HAP-1 (cell line): ENCODE measurements around the gene FHL3.

Source experiments
- DNase-seq, 2 experiments: peaks; one replicate each; pipeline ENCODE4 v3.0.0-alpha.2; 2016 to 2020; ENCODE audit warnings: low spot score in 2 of 2
- H3K27me3 ChIP-seq: fragments of 250-450 bp; sonication (Bioruptor Pico); 2 replicates; pipeline ENCODE4 v1.5.1; 2020; ENCODE audit warnings: low read depth, mild to moderate bottlenecking, moderate library complexity
- H3K36me3 ChIP-seq: fragments of 250-450 bp; sonication (Bioruptor Pico); replicated peaks from 2 replicates; pipeline ENCODE4 v1.5.1; 2020; ENCODE audit warnings: mild to moderate bottlenecking
- H3K4me1 ChIP-seq: fragments of 250-450 bp; sonication (Bioruptor Pico); 2 replicates; pipeline ENCODE4 v1.5.1; 2020; ENCODE audit warnings: mild to moderate bottlenecking
- H3K4me3 ChIP-seq: fragments of 250-450 bp; sonication (Bioruptor Pico); 2 replicates; pipeline ENCODE4 v1.5.1; 2020; ENCODE audit warnings: mild to moderate bottlenecking, moderate library complexity
- H3K9me3 ChIP-seq: fragments of 250-450 bp; sonication (Bioruptor Pico); 2 replicates; pipeline ENCODE4 v1.5.1; 2020; ENCODE audit warnings: mild to moderate bottlenecking, moderate library complexity
- in situ Hi-C: fragments of 300-500 bp; cut with MboI; formaldehyde crosslinking; loops from 3 replicates; pipeline ENCODE4 v1.14.3; 2020; ENCODE audit warnings: low sequenced_read_pairs, inconsistent platforms, mixed read lengths

The FHL3 gene, protein sequence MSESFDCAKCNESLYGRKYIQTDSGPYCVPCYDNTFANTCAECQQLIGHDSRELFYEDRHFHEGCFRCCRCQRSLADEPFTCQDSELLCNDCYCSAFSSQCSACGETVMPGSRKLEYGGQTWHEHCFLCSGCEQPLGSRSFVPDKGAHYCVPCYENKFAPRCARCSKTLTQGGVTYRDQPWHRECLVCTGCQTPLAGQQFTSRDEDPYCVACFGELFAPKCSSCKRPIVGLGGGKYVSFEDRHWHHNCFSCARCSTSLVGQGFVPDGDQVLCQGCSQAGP

DNA sequence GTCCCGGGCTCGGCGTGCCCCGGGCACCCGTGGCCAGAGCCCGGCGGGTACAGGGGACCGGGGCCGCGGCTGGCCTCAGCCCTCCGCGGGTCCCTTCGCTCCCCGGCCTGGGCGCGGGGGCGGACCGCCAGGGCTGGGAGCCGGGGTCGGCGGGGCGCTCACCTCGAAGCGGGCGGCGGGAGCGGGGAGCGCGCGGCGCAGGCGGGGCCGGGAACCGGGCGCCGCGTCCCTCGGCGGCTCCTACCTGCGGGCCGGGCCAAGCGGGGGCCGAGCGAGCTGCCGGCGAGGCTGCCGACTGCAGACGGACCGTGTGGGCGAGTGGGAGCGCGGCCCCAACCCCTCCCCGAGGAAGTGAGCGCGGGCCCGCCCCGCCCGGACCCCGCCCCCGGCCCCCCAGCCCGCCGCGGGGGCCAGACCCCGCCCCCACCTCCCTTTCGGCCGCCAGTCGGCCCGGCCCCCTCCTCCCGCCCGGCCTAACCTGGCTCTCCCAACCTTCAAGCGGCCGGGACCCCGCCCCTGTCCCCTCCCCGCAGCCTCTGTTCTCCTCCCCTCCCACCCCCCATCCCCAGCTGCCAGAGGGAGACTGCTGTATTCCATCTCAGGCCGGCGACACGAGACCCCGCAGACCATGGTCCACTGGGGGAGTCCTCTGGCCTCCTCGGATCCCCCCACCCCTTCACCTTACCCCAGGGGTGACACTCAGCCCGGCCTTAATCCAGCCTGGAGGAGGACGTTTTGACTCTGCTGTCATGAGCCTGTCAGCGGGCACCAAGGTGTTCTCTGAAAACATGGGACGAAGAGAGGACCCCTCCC, at the start of gene FHL3:
Gene FHL3, minus strand, starts transcription at position 320 of the 813 bp plus-strand sequence. CDS start 6,102 bp downstream, outside the sequence.
- no peaks in the 10 kb centered on the region for H3K36me3 ChIP-seq
- in situ Hi-C loops: no loop called here
- DNase-seq: peak; percentile 69 to 91

GRCh38 chr1:38053416-38054091, 48.2 kb upstream of the FHL3 start:
- Histone ChIP-seq H3K4me3 (no peak overlapping the region), H3K9me3 (no peaks in the 10 kb centered on the region), H3K27me3 (no peaks in the 10 kb centered on the region), H3K36me3 (no peaks in the 10 kb centered on the region), H3K4me1 (no peaks in the 10 kb centered on the region)
- in situ Hi-C loops: no loop called here
- DNase-seq: no peak

More for the DNA sequence above, at the start of gene FHL3:
- Histone ChIP-seq H3K27me3 (no peaks in the 10 kb centered on the region), H3K4me3 (peak within 1 kb of the TSS; percentile 52), H3K9me3 (no peaks in the 10 kb centered on the region), H3K4me1 (peaks cover 6% of the 10 kb centered on the region; the same call in 1 of the 2 replicates)

GRCh38 chr1:38052750-38053415, 47.6 kb upstream of the FHL3 start:
- no peaks in the 10 kb centered on the region for H3K4me1 ChIP-seq
- in situ Hi-C loops: no loop called here
- no peaks in the 10 kb centered on the region for H3K27me3 ChIP-seq
- no peak overlapping the region for H3K4me3 ChIP-seq
- DNase-seq: no peak
- H3K36me3 ChIP-seq: no peaks in the 10 kb centered on the region
- no peaks in the 10 kb centered on the region for H3K9me3 ChIP-seq

- no peaks in the 10 kb centered on the region for H3K9me3 ChIP-seq
- DNase-seq: no peak
- in situ Hi-C loops: no loop called here
- H3K36me3 ChIP-seq: no peaks in the 10 kb centered on the region
- no peak overlapping the region for H3K4me3 ChIP-seq
- H3K27me3 ChIP-seq: peaks cover 3% of the 10 kb centered on the region; the same call in 1 of the 2 replicates
- H3K4me1 ChIP-seq: no peaks in the 10 kb centered on the region; the same call in 1 of the 2 replicates
These were observed 45.8 kb upstream of the FHL3 start for GRCh38 chr1:38051079-38051543.

DNA sequence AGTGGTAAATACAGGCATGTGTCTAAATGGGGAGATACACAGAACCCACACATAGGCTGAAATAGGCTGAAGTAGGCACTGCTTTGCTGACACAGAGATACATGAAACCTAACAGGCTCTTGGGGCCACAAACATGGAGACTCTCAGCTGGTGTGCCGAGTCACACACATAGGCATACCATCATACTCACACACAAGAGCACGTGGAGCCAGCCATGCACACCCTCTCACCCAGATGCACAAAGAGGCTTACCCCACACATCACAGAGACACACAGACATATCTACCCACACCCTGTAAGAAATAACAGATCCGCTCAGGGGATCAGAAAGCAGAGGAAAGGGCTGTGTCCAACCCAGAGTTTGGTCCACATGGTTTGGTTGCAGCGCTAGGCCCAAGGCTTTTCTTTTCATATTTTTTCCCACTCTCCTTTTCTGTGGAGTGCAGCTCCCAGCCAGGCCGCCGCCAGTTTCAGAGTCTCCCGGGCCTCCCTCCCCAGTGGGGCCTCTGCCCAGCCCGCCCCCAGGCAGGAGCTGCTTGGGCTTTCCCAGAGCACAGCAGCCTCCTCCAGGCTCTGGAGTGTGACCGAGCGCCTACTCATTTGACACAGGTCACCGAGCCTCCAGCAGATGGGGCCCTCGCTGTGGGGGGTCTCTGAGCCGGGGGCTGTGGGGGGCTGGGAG, 45.2 kb upstream of the FHL3 start:
- H3K36me3 ChIP-seq: no peaks in the 10 kb centered on the region
- no peak for DNase-seq
- in situ Hi-C loops: no loop called here
- no peaks in the 10 kb centered on the region for H3K9me3 ChIP-seq
- no peaks in the 10 kb centered on the region; the same call in 1 of the 2 replicates for H3K4me1 ChIP-seq
- no peak overlapping the region for H3K4me3 ChIP-seq
- H3K27me3 ChIP-seq: peaks cover 3% of the 10 kb centered on the region; the same call in 1 of the 2 replicates

DNA sequence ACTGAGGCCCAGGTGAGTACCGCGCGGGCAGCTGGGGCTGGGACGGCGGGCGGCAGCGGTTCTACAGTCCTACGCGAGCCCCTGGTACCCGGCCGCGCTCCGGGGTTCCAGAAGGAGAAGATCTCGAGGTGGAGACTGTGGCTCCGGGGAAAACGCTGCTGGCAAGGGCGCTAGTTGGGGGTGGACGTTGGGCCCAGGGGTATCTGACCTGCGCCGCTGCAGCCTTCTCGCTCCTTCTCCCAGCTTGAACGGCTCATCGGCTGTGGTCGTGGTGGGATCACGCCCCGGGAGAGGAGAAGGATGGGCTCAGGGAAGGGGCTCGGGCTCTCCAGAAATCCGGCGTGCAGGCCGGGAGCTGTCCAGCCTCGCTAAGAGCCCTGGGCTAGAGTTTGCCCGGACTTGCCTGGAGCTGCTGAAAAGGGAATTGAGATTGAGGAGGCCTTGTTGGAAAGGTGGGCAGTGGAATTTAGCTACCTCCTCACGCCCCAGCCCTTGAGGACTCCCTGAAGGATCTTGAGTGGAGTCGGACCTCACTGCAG, 42.4 kb upstream of the FHL3 start:
- Histone ChIP-seq H3K4me1 (no peaks in the 10 kb centered on the region; the same call in 1 of the 2 replicates), H3K9me3 (no peaks in the 10 kb centered on the region), H3K27me3 (peaks cover 3% of the 10 kb centered on the region; the same call in 1 of the 2 replicates), H3K36me3 (no peaks in the 10 kb centered on the region), H3K4me3 (peak overlapping the region; percentile 50)
- peak in 1 of 2 experiments; percentile 36 for DNase-seq
- in situ Hi-C loops: loop anchor here (25.0 kb wide), 1 partner anchor 540 kb away; no protein-coding TSS in a partner anchor

DNA sequence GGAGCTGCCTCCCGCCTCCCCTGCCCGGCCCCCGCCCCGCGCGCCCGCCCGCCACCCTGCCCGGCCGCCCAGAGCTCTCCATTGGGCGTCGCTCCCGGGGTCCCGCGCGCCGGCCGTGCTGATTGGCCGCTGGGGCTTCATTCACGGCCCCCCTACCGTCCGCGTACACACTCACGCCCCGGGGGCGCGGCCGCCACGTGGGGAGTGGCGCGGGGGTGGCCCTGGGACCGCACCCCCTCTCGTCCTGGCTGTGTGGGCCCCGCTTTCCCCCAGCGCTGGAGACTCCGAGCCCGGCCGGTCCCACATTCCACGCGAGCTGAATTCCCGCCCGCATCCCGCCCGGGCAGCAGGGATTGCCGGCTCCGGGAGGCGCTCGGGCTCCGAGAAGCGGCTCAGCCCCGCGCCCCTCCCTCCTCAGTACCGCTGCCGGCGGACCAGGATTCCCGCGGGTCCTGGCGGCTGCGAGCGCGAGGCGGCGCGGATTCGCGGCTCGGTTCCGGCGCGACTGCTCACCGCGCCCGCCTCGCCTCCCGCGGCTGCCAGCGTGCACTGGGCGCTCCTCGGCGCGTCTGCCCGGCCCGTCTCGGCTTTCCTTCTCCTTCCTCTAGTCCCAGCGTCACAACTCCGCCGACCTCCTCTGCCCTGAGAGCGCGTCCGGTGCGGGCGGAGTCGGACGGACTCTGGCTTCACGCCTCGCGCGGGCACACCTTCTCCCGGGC, 41.7 kb upstream of the FHL3 start:
- Histone ChIP-seq H3K27me3 (peaks cover 3% of the 10 kb centered on the region; the same call in 1 of the 2 replicates), H3K36me3 (no peaks in the 10 kb centered on the region), H3K9me3 (no peaks in the 10 kb centered on the region), H3K4me3 (peak overlapping the region; percentile 50), H3K4me1 (no peaks in the 10 kb centered on the region; the same call in 1 of the 2 replicates)
- in situ Hi-C loops: loop anchor here (25.0 kb wide), 1 partner anchor 540 kb away; no protein-coding TSS in a partner anchor
- peak; percentile 76 to 94 for DNase-seq

DNA sequence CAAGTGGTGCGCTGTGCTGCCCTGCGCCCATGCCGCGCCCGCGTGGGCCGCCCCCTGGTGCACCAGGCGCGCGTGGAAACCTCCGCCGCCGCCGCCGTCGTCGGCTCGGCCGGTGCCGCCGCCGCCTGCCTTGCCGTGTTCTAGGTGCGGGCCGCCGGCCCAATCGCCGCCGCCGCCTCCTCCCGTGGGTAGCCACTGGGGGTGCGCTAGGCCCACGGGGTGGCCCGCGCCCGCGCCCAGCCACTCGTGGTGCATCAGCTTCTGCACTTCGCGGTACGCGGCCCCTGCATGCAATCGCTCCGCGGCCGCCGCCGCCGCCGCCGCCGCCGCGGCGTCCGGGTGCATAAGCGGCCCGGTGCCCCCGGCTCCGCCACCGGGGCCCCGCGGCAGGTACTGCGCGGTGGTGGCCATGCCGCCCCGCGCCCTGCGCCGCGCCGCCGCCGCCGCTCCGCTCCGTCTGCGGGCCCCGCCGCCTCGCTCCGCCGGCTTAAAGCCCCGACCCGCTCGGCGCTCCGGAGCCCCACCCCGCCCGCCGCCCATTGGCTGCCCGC, 41.1 kb upstream of the FHL3 start, which contains the start of gene POU3F1:
Gene POU3F1, minus strand, starts transcription at position 461 of the 551 bp plus-strand sequence. Its CDS starts 50 bp downstream, at position 411.
- no peak for DNase-seq
- H3K4me1 ChIP-seq: no peaks in the 10 kb centered on the region; the same call in 1 of the 2 replicates
- in situ Hi-C loops: loop anchor here (25.0 kb wide), 1 partner anchor 541 kb away; no protein-coding TSS in a partner anchor

DNA sequence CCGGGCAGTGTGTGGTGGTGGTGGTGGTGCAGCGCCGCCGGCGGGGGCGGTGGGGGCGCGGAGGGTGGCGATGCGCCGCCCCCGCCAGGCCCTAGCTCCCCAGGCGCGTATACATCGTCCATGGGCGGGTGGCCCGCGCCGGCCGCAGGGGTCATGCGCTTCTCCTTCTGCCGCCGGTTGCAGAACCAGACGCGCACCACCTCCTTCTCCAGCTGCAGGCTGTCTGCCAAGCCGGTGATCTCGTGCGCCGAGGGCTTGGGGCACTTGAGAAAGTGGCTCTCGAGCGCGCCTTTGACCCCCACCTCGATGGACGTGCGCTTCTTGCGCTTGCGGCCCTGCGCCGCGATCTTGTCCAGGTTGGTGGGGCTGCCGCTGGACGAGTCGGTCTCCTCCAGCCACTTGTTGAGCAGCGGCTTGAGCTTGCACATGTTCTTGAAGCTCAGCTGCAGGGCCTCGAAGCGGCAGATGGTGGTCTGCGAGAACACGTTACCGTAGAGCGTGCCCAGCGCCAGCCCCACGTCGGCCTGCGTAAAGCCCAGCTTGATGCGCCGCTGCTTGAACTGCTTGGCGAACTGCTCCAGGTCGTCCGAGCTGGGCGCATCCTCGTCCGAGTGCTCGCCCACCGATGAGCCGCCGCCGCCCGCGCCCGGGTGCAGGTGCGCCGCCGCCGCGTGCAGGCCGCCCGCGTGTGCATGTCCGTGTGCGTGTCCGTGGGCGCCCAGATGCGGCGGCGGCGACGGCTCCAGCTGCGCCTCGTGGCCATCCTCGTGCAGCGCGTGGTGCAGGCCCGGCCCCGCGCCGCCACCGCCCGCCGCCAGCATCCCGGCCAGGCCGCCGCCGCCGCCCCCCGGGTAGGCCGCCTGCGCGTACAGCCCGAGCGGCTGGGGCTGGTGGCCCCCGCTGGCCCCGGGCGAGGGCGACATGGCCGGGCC, 40.4 kb upstream of the FHL3 start:
- Histone ChIP-seq H3K36me3 (no peaks in the 10 kb centered on the region), H3K9me3 (no peaks in the 10 kb centered on the region), H3K4me3 (no peak overlapping the region), H3K27me3 (peaks cover 3% of the 10 kb centered on the region; the same call in 1 of the 2 replicates), H3K4me1 (no peaks in the 10 kb centered on the region; the same call in 1 of the 2 replicates)
- DNase-seq: no peak
- in situ Hi-C loops: loop anchor here (25.0 kb wide), 1 partner anchor 542 kb away; no protein-coding TSS in a partner anchor

More for the DNA sequence above, 41.1 kb upstream of the FHL3 start, which contains the start of gene POU3F1:
- Histone ChIP-seq H3K36me3 (no peaks in the 10 kb centered on the region), H3K27me3 (peaks cover 3% of the 10 kb centered on the region; the same call in 1 of the 2 replicates), H3K9me3 (no peaks in the 10 kb centered on the region), H3K4me3 (peak within 1 kb of the TSS; percentile 50)
